OCI-LY1 (cell line): ENCODE data around the gene VPS37C.
"Not testable (repeated sequence)": the region's sequence is repeated elsewhere in the genome, so short reads cannot be mapped to it uniquely, and the experiment has no call there.

ENCODE experiments used
- CTCF ChIP-seq: fragments of 200-600 bp; sonication (generic), shearing (Covaris generic); IDR thresholded peaks from 2 replicates; pipeline ENCODE4 v1.5.1; 2017; ENCODE audit warnings: mild to moderate bottlenecking, antibody characterized with exemption, low read length, moderate library complexity, mixed read lengths
- EZH2 ChIP-seq: fragments of 200-600 bp; sonication (generic), shearing (Covaris generic); IDR thresholded peaks from 2 replicates; pipeline ENCODE4 v1.8.0; 2017; ENCODE audit warnings: borderline replicate concordance, mixed run types, mild to moderate bottlenecking, antibody characterized with exemption, low read length, moderate library complexity, mixed read lengths

GRCh38 chr11:61098261-61098660 is 63.0 kb downstream of the VPS37C start:
- not testable (repeated sequence) for TF ChIP-seq CTCF, EZH2
